WI38 (cell line): ENCODE data around the gene ELP6.
"Not testable (repeated sequence)": the region's sequence is repeated elsewhere in the genome, so short reads cannot be mapped to it uniquely, and the experiment has no call there.

Experiments used
- H3K4me3 ChIP-seq: 2 replicates; pipeline ENCODE4 v1.5.1; 2011; ENCODE audit warnings: low read depth, mild to moderate bottlenecking, control low read depth, low read length
- TF ChIP-seq, protein P1 (sequence below): IDR thresholded peaks from 2 replicates; pipeline ENCODE4 v1.5.1; 2012; ENCODE audit warnings: low read depth, mild to moderate bottlenecking, control low read depth, low read length

ELP6 gene

DNA sequence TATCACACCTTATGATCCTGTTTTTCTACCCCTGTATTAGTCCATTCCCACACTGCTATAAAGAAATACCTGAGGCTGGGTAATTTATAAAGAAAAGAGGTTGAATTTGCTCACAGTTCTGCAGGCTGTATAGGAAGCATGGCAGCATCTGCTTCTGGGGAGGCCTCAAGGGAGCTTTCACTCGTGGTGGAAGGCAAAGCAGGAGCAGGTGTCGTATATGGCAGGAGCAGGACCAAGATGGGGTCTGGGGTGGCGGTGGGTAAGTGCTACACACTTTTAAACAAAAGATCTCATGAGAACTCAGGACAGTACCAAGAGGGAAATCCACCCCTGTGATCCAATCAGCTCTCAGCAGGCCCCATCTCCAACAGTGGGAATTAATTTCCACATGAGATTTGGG lies 22.3 kb downstream of the ELP6 start:
- TF ChIP-seq, protein P1, sequence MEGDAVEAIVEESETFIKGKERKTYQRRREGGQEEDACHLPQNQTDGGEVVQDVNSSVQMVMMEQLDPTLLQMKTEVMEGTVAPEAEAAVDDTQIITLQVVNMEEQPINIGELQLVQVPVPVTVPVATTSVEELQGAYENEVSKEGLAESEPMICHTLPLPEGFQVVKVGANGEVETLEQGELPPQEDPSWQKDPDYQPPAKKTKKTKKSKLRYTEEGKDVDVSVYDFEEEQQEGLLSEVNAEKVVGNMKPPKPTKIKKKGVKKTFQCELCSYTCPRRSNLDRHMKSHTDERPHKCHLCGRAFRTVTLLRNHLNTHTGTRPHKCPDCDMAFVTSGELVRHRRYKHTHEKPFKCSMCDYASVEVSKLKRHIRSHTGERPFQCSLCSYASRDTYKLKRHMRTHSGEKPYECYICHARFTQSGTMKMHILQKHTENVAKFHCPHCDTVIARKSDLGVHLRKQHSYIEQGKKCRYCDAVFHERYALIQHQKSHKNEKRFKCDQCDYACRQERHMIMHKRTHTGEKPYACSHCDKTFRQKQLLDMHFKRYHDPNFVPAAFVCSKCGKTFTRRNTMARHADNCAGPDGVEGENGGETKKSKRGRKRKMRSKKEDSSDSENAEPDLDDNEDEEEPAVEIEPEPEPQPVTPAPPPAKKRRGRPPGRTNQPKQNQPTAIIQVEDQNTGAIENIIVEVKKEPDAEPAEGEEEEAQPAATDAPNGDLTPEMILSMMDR = no peak
- no peak overlapping the region for H3K4me3 ChIP-seq

- TF ChIP-seq, protein P1 = no peak
- H3K4me3 ChIP-seq = no peak overlapping the region
Measured at GRCh38 chr3:47487265-47487664, 26.2 kb downstream of the ELP6 start.

DNA sequence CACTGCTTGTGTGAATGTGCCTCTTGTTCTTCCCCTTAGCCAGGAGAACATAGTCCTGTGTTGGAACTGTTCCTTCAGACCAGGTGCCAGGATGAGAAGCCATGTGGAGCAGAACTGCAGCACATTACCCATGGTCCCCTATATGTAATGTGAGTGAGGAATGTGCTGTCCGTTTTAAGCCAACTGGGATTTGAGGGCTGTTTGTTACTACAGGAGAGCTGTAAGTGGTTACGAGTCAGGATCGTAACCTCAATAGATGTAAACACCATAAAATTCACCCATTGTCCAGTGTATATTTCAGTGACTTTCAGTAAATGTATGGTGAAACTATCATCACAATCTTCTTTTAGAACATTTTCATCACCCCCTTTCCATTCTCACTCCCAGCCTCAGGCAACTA lies 27.7 kb downstream of the ELP6 start:
- TF ChIP-seq, protein P1 = no peak
- no peak overlapping the region for H3K4me3 ChIP-seq

GRCh38 chr3:47482366-47482765 lies 31.1 kb downstream of the ELP6 start:
- no peak overlapping the region for H3K4me3 ChIP-seq
- TF ChIP-seq, protein P1 = no peak

DNA sequence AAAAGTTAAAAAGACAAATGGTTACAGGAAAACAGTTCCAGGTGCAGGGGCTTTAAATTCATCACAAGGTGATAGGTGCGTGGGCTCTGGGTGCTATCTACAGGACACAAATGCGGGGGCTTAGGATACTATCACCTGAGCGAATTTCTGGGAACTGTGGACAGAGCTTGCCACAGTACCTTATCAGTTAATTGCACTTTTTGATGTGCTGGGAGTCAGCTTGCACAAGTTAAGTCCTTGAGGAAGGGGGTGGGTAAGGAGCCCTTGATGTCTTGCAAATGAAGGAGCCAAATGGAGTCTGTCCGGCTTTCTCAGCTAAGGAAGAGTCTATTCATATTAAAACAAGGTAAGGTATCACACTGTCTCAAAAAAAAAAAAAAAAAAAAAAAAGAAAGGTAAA lies 31.7 kb downstream of the ELP6 start:
- not testable (repeated sequence) for H3K4me3 ChIP-seq

- not testable (repeated sequence) for H3K4me3 ChIP-seq
Measured at GRCh38 chr3:47480267-47480666, 33.2 kb downstream of the ELP6 start.

DNA sequence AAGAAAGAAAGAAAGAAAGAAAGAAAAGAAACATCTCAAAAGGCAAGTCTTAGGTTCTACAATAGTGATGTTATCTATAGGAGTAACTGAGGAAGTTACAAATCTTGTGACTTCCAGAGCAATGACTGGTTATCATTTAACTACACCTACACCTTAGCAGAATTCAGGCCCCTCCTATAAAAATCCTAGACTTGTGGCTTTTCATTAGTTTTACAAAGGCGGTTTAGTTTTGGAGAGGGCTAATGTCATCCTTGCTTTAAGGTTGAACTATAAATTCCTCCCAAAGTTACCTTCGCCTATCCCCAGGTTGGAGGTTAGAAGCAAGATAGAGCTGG lies 33.7 kb downstream of the ELP6 start:
- no peak overlapping the region for H3K4me3 ChIP-seq
- TF ChIP-seq, protein P1 = no peak

- TF ChIP-seq, protein P1 = no peak
- no peak overlapping the region for H3K4me3 ChIP-seq
Measured at GRCh38 chr3:47478022-47478421, 35.5 kb downstream of the ELP6 start.
